IPS-NIHi11 (cell line): ENCODE data around the gene RNF169.
A peak's percentile ranks its signal among the peaks of the same experiment; 100 is the strongest.
"Not testable (repeated sequence)": the region's sequence is repeated elsewhere in the genome, so short reads cannot be mapped to it uniquely, and the experiment has no call there.

Experiments
- DNase-seq: peaks from one replicate; pipeline ENCODE4 v3.0.0; 2012; ENCODE audit warnings: mixed read lengths, low spot score

Gene RNF169

GRCh38 chr11:74824285-74824982 is 75.8 kb downstream of the RNF169 start:
- DNase-seq: no peak

- not testable (repeated sequence) for DNase-seq
Observed at GRCh38 chr11:74825596-74825995, 76.9 kb downstream of the RNF169 start.

GRCh38 chr11:74826901-74827300 is 78.3 kb downstream of the RNF169 start:
- DNase-seq: no peak

- DNase-seq: no peak
Observed at GRCh38 chr11:74837191-74837590, 88.5 kb downstream of the RNF169 start.

GRCh38 chr11:74838188-74838587 is 89.5 kb downstream of the RNF169 start:
- DNase-seq: no peak

- no peak for DNase-seq
Observed at GRCh38 chr11:74839446-74839845, 90.8 kb downstream of the RNF169 start.

- DNase-seq: no peak
Observed at GRCh38 chr11:74839971-74840370, 91.3 kb downstream of the RNF169 start.

- no peak for DNase-seq
Observed at GRCh38 chr11:74840486-74840885, 91.8 kb downstream of the RNF169 start.

- DNase-seq: peak; percentile 37
Observed at GRCh38 chr11:74842967-74843366, 94.3 kb downstream of the RNF169 start.

- no peak for DNase-seq
Observed at GRCh38 chr11:74844072-74844471, 95.4 kb downstream of the RNF169 start.

GRCh38 chr11:74844865-74845264 is 96.2 kb downstream of the RNF169 start:
- DNase-seq: no peak

- DNase-seq: no peak
Observed at GRCh38 chr11:74845978-74846517, 97.4 kb downstream of the RNF169 start.

- no peak for DNase-seq
Observed at GRCh38 chr11:74846770-74847169, 98.1 kb downstream of the RNF169 start.

GRCh38 chr11:74847395-74847794 is 98.7 kb downstream of the RNF169 start:
- DNase-seq: no peak

- DNase-seq: no peak
Observed at GRCh38 chr11:74847895-74848294, 99.2 kb downstream of the RNF169 start.

GRCh38 chr11:74849525-74850391 is 101.1 kb downstream of the RNF169 start:
- DNase-seq: peak; percentile 75

- no peak for DNase-seq
Observed at GRCh38 chr11:74853223-74853622, 104.6 kb downstream of the RNF169 start.

- no peak for DNase-seq
Observed at GRCh38 chr11:74860743-74861142, 112.1 kb downstream of the RNF169 start.

- no peak for DNase-seq
Observed at GRCh38 chr11:74863410-74863809, 114.8 kb downstream of the RNF169 start.

GRCh38 chr11:74866557-74866956 is 117.9 kb downstream of the RNF169 start:
- no peak for DNase-seq

- DNase-seq: peak; percentile 25
Observed at GRCh38 chr11:74870485-74870884, 121.8 kb downstream of the RNF169 start.

GRCh38 chr11:74871037-74871436 is 122.4 kb downstream of the RNF169 start:
- DNase-seq: no peak

GRCh38 chr11:74877132-74877531 is 128.5 kb downstream of the RNF169 start:
- no peak for DNase-seq
